ENCODE results near the gene MOB2.

DNA sequence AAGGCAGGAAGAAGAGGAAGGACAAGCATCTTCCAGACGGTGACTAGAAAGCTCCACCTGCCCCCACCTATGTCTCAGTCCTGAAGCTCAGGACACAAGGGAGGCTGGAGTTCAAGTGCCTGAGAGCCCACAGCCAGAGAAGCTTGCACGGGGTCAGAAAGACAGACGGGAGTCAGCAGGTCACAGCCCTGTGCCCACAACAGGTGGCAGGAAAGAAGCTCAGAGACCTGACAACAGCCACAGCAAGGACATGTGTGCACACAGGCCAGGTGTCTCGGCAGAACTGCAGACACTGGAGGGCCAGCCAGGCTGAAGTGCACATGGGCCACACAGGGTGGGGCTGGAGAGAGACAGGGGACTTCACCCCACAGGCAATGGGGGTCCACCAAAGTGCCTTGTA is 37.2 kb upstream of the MOB2 start:
- no peak for TF ChIP-seq ATF7 (IDR thresholded peaks at IDR 0.05)
- no peak for TF ChIP-seq ZNF263 (CRISPR knock-in tag; IDR thresholded peaks at IDR 0.05; ENCODE audit: borderline replicate concordance)
- TF ChIP-seq, protein P1, sequence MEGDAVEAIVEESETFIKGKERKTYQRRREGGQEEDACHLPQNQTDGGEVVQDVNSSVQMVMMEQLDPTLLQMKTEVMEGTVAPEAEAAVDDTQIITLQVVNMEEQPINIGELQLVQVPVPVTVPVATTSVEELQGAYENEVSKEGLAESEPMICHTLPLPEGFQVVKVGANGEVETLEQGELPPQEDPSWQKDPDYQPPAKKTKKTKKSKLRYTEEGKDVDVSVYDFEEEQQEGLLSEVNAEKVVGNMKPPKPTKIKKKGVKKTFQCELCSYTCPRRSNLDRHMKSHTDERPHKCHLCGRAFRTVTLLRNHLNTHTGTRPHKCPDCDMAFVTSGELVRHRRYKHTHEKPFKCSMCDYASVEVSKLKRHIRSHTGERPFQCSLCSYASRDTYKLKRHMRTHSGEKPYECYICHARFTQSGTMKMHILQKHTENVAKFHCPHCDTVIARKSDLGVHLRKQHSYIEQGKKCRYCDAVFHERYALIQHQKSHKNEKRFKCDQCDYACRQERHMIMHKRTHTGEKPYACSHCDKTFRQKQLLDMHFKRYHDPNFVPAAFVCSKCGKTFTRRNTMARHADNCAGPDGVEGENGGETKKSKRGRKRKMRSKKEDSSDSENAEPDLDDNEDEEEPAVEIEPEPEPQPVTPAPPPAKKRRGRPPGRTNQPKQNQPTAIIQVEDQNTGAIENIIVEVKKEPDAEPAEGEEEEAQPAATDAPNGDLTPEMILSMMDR (IDR thresholded peaks at IDR 0.05 in 2 of 3, conservative IDR thresholded peaks at IDR 0.05 in 1 of 3; ENCODE audit: insufficient read depth in 2 of 3, low read depth in 1 of 3, low read length in 3 of 3): no peak
- TF ChIP-seq FIP1L1 (IDR thresholded peaks at IDR 0.05; ENCODE audit: low read depth, low read length, poor library complexity, severe bottlenecking): no peak
- no peak for TF ChIP-seq POLR2AphosphoS5 (IDR thresholded peaks at IDR 0.05; ENCODE audit: control insufficient read depth, insufficient read depth, low read depth, low read length)
- no peak for TF ChIP-seq GATA2 (CRISPR knock-in tag; IDR thresholded peaks at IDR 0.05)
- TF ChIP-seq, protein P2, sequence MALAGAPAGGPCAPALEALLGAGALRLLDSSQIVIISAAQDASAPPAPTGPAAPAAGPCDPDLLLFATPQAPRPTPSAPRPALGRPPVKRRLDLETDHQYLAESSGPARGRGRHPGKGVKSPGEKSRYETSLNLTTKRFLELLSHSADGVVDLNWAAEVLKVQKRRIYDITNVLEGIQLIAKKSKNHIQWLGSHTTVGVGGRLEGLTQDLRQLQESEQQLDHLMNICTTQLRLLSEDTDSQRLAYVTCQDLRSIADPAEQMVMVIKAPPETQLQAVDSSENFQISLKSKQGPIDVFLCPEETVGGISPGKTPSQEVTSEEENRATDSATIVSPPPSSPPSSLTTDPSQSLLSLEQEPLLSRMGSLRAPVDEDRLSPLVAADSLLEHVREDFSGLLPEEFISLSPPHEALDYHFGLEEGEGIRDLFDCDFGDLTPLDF (CRISPR knock-in tag; IDR thresholded peaks at IDR 0.05): no peak
- TF ChIP-seq, protein P3, sequence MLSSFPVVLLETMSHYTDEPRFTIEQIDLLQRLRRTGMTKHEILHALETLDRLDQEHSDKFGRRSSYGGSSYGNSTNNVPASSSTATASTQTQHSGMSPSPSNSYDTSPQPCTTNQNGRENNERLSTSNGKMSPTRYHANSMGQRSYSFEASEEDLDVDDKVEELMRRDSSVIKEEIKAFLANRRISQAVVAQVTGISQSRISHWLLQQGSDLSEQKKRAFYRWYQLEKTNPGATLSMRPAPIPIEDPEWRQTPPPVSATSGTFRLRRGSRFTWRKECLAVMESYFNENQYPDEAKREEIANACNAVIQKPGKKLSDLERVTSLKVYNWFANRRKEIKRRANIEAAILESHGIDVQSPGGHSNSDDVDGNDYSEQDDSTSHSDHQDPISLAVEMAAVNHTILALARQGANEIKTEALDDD (IDR thresholded peaks at IDR 0.05): no peak
- no peak for TF ChIP-seq EZH2 (IDR thresholded peaks at IDR 0.05; ENCODE audit: borderline replicate concordance, low read depth, low read length)
- no peak for TF ChIP-seq EP300 (IDR thresholded peaks at IDR 0.05; ENCODE audit: low read length)
- no peak for TF ChIP-seq FOXP1 (CRISPR knock-in tag; IDR thresholded peaks at IDR 0.05)
- no peak for TF ChIP-seq TBL1XR1 (IDR thresholded peaks at IDR 0.05; ENCODE audit: low read length in 2 of 2)
- no peak for TF ChIP-seq YBX1 (IDR thresholded peaks at IDR 0.05)
- TF ChIP-seq, protein P4, sequence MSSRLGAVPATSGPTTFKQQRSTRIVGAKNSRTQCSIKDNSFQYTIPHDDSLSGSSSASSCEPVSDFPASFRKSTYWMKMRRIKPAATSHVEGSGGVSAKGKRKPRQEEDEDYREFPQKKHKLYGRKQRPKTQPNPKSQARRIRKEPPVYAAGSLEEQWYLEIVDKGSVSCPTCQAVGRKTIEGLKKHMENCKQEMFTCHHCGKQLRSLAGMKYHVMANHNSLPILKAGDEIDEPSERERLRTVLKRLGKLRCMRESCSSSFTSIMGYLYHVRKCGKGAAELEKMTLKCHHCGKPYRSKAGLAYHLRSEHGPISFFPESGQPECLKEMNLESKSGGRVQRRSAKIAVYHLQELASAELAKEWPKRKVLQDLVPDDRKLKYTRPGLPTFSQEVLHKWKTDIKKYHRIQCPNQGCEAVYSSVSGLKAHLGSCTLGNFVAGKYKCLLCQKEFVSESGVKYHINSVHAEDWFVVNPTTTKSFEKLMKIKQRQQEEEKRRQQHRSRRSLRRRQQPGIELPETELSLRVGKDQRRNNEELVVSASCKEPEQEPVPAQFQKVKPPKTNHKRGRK (tag; IDR thresholded peaks at IDR 0.05): no peak
